B cell (primary cell): ENCODE data around the gene EOGT. TPM values are rescaled to one million over a fixed set of nuclear protein-coding genes. Genes with fewer than 3 reads are reported as not detected.

Experiments used
- ATAC-seq: fragments of 200-7000 bp; cut with Tn5 transposase; one replicate; pipeline ENCODE4 v1.10.0; 2021; ENCODE audit warnings: low read depth, mild to moderate bottlenecking, moderate number of reproducible peaks, moderate library complexity
- CTCF ChIA-PET: fragments of 350-600 bp; sonication (Branson Sonifier 250); formaldehyde crosslinking; loops from one replicate; lab custom pipeline; 2021; ENCODE audit warnings: antibody characterized with exemption, inconsistent platforms; lab: Charles Lee
- POLR2A ChIA-PET: fragments of 350-600 bp; sonication (Branson Sonifier 250); formaldehyde crosslinking; loops from one replicate; lab custom pipeline; 2021; ENCODE audit warnings: antibody characterized with exemption; lab: Charles Lee
- DNase-seq: peaks from one replicate; pipeline ENCODE4 v3.0.0; 2013
- H2AFZ ChIP-seq: 2 replicates; pipeline ENCODE4 v1.6.1; 2012; ENCODE audit warnings: mild to moderate bottlenecking, low read depth, low read length; ENCODE audit not compliant: insufficient read depth, poor library complexity, severe bottlenecking
- H3K27ac ChIP-seq, 2 donors: 1 replicate in 1 of 2; 2 replicates in 1 of 2; pipeline ENCODE4 v1.5.1; 2012 to 2013; ENCODE audit warnings: low read length in 2 of 2, mild to moderate bottlenecking in 2 of 2, moderate library complexity in 1 of 2
- H3K27me3 ChIP-seq, 4 experiments: fragments of 200-600 bp in 1 of 4; sonication (generic) in 1 of 4; replicated peaks in 1 of 4; 1 replicate in 2 of 4; 2 replicates in 2 of 4; pipeline versions ENCODE4 v1.6.1 to v1.7.0; 2013 to 2016; ENCODE audit warnings: low read length in 3 of 4, mild to moderate bottlenecking in 2 of 4, mixed read lengths in 1 of 4, moderate library complexity in 1 of 4; ENCODE audit not compliant: insufficient read depth in 4 of 4, control insufficient read depth in 3 of 4; ENCODE audit errors: control extremely low read depth in 1 of 4
- H3K36me3 ChIP-seq, 2 experiments: replicated peaks in 1 of 2; 1 replicate in 1 of 2; 2 replicates in 1 of 2; pipeline versions ENCODE4 v1.6.1 to v1.7.1; 2013; ENCODE audit warnings: low read length in 1 of 2; ENCODE audit not compliant: insufficient read depth in 2 of 2, control insufficient read depth in 1 of 2; ENCODE audit errors: control extremely low read depth in 1 of 2, extremely low read depth in 1 of 2
- H3K4me1 ChIP-seq, 2 donors: fragments of 200-600 bp in 1 of 2; sonication (generic) in 1 of 2; 1 replicate in 1 of 2; 2 replicates in 1 of 2; pipeline versions ENCODE4 v1.5.1 to v1.6.1; 2013 to 2017; ENCODE audit warnings: low read length in 2 of 2; ENCODE audit not compliant: control insufficient read depth in 2 of 2, insufficient read depth in 2 of 2
- H3K4me2 ChIP-seq: replicated peaks from 2 replicates; pipeline ENCODE3; 2012; ENCODE audit warnings: mild to moderate bottlenecking, low read depth, low read length; ENCODE audit not compliant: poor library complexity, severe bottlenecking
- H3K4me3 ChIP-seq, 5 experiments: fragments of 200-600 bp in 1 of 5; sonication (generic) in 1 of 5; 1 replicate in 3 of 5; 2 replicates in 2 of 5; pipeline versions ENCODE4 v1.5.1 to v1.7.0; 2011 to 2016; ENCODE audit warnings: low read length in 4 of 5, mild to moderate bottlenecking in 4 of 5, low read depth in 2 of 5, control low read depth in 1 of 5, moderate library complexity in 1 of 5; ENCODE audit not compliant: insufficient read depth in 1 of 5; ENCODE audit errors: control extremely low read depth in 1 of 5, extremely low read depth in 1 of 5
- H3K79me2 ChIP-seq: fragments of 200-600 bp; sonication (generic); one replicate; pipeline ENCODE4 v1.6.0; 2016; ENCODE audit warnings: low read length; ENCODE audit not compliant: control insufficient read depth, insufficient read depth
- H3K9ac ChIP-seq: fragments of 200-600 bp; sonication (generic); 2 replicates; pipeline ENCODE4 v1.6.1; 2017; ENCODE audit warnings: mild to moderate bottlenecking, low read length, moderate library complexity
- H3K9me3 ChIP-seq, 3 donors: one replicate each; pipeline versions ENCODE4 v1.6.1 to v1.7.1; 2013; ENCODE audit warnings: low read length in 2 of 3; ENCODE audit not compliant: control insufficient read depth in 2 of 3, insufficient read depth in 1 of 3; ENCODE audit errors: control extremely low read depth in 1 of 3
- H4K20me1 ChIP-seq: 2 replicates; pipeline ENCODE4 v1.6.0; 2012; ENCODE audit warnings: mild to moderate bottlenecking, low read length; ENCODE audit not compliant: insufficient read depth, control insufficient read depth, poor library complexity, severe bottlenecking
- H3K27ac Mint-ChIP-seq: one replicate; pipeline ENCODE4 v1.8.0; 2021; ENCODE audit warnings: mixed read lengths
- H3K27me3 Mint-ChIP-seq: one replicate; pipeline ENCODE4 v1.8.0; 2021; ENCODE audit warnings: mixed read lengths
- H3K4me1 Mint-ChIP-seq: one replicate; pipeline ENCODE4 v1.8.0; 2021; ENCODE audit warnings: mixed read lengths
- H3K4me3 Mint-ChIP-seq: one replicate; pipeline ENCODE4 v1.8.0; 2021; ENCODE audit warnings: mixed read lengths
- H3K9me3 Mint-ChIP-seq: one replicate; pipeline ENCODE4 v1.8.0; 2022; ENCODE audit warnings: mixed read lengths; ENCODE audit not compliant: insufficient read depth
- CTCF ChIP-seq: fragments of 200-600 bp; IDR thresholded peaks from one replicate; pipeline ENCODE4 v1.8.0; 2022; ENCODE audit warnings: antibody characterized with exemption, mild to moderate bottlenecking
- EZH2 ChIP-seq: IDR thresholded peaks from 2 replicates; pipeline ENCODE4 v1.6.1; 2012; ENCODE audit warnings: borderline replicate concordance, low read depth, mild to moderate bottlenecking, moderate library complexity, low read length; ENCODE audit not compliant: insufficient read depth, poor library complexity, severe bottlenecking
- WGBS: methylation state at CpG from one replicate; pipeline ENCODE4 v1.1.5; 2013; ENCODE audit warnings: missing lambda C conversion rate; ENCODE audit not compliant: insufficient coverage; 5-methylcytosine and 5-hydroxymethylcytosine counted together
- intact Hi-C: fragments of 100-400 bp; cut with micrococcal nuclease; formaldehyde crosslinking; loops from one replicate; pipeline ENCODE4 v1.10.0; 2022
- polyA plus RNA-seq: library from polyadenylated mRNA; depleted of rRNA; stranded (reverse); fragments of >200 nt; gene quantifications from 2 replicates; pipeline ENCODE4 v1.2.3, GENCODE V29; 2012
- total RNA-seq, 2 donors: library from RNA; stranded (reverse); fragments of 120-200 nt in 1 of 2; gene quantifications; 1 replicate in 1 of 2; 2 replicates in 1 of 2; pipeline versions ENCODE4 v1.2.3 to v1.2.4, GENCODE V29; 2013 to 2022

The EOGT gene
- total and polyA plus RNA-seq, 2 donors (not counting 1 experiment from before 2014, with no cell fraction given), result 1.7 to 15.5 TPM

- peaks cover 0 to 14% (median 7%) of the 10 kb centered on the region in 4 experiments for H3K27me3 ChIP-seq
- intact Hi-C loops, result no loop called here
- no peaks in the 10 kb centered on the region for H3K79me2 ChIP-seq
- no peaks in the 10 kb centered on the region for H4K20me1 ChIP-seq
- no peaks in the 10 kb centered on the region for H3K36me3 ChIP-seq
- POLR2A ChIA-PET, result no interaction called here
- Mint-ChIP-seq H3K27me3 (peaks cover 41% of the 10 kb centered on the region), H3K4me3 (no peak overlapping the region), H3K27ac (no peak overlapping the region), H3K9me3 (no peaks in the 10 kb centered on the region), H3K4me1 (no peaks in the 10 kb centered on the region)
- ATAC-seq (no peak), DNase-seq (no peak)
- no peaks in the 10 kb centered on the region for H3K9me3 ChIP-seq
- no peak overlapping the region for H2AFZ ChIP-seq
- no peak overlapping the region for H3K4me3 ChIP-seq
- H3K4me1 ChIP-seq, result no peaks in the 10 kb centered on the region
- H3K9ac ChIP-seq, result no peak overlapping the region
- TF ChIP-seq EZH2 (no peak), CTCF (no peak)
- H3K27ac ChIP-seq, result no peak overlapping the region
- CTCF ChIA-PET, result no interaction called here
- H3K4me2 ChIP-seq, result no peak overlapping the region
Measured at GRCh38 chr3:68963376-68963775, 50.1 kb downstream of the EOGT start.

GRCh38 chr3:68958932-68959331 is 54.6 kb downstream of the EOGT start:
- H3K36me3 ChIP-seq, result no peaks in the 10 kb centered on the region
- CTCF ChIA-PET, result no interaction called here
- H3K27ac ChIP-seq, result no peak overlapping the region
- H4K20me1 ChIP-seq, result no peaks in the 10 kb centered on the region
- no peak overlapping the region for H3K4me2 ChIP-seq
- DNase-seq, result no peak
- H3K9me3 ChIP-seq, result no peaks in the 10 kb centered on the region
- 46% methylated on average over 3 of the region's 3 CpGs for WGBS
- POLR2A ChIA-PET, result no interaction called here
- Mint-ChIP-seq H3K27me3 (peaks cover 53% of the 10 kb centered on the region), H3K4me3 (no peak overlapping the region), H3K27ac (no peak overlapping the region), H3K9me3 (no peaks in the 10 kb centered on the region), H3K4me1 (no peaks in the 10 kb centered on the region)
- no peak overlapping the region for H3K4me3 ChIP-seq
- intact Hi-C loops, result no loop called here
- no peak for TF ChIP-seq CTCF
- no peak for TF ChIP-seq EZH2
- no peak overlapping the region for H2AFZ ChIP-seq
- peaks cover 0 to 11% (median 6%) of the 10 kb centered on the region in 4 experiments for H3K27me3 ChIP-seq
- H3K79me2 ChIP-seq, result no peaks in the 10 kb centered on the region
- no peak for ATAC-seq
- no peaks in the 10 kb centered on the region for H3K4me1 ChIP-seq
- no peak overlapping the region for H3K9ac ChIP-seq
